Measurements from ENCODE around the gene FAM117B.
"Not testable (repeated sequence)": the region's sequence is repeated elsewhere in the genome, so short reads cannot be mapped to it uniquely, and the experiment has no call there.

The FAM117B gene

GRCh38 chr2:202638721-202639120 lies 4.0 kb downstream of the FAM117B start:
- DNase-seq (ENCODE audit: low spot score) = no peak

DNA sequence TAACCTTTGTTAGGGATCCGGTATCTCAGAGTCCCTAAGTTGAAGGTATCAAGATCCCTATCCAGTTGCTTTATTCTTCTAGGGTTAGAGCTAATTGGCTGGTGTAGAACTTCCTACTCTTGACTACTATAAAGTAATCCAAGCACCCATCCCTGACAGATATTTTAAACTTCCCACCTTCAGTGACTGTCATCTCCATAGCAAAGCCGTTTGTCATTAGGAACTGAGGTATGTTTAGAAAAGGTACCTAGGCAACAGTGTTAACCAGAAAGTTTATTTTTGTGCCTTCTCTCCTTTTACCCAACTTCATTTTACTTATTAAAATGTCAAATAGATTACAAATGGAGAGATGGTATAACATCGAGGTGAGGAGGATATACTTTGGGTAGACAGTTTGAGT lies 4.5 kb downstream of the FAM117B start:
- no peak for DNase-seq (ENCODE audit: low spot score)

GRCh38 chr2:202642567-202642966 lies 7.8 kb downstream of the FAM117B start:
- no peak for DNase-seq (ENCODE audit: low spot score)

DNA sequence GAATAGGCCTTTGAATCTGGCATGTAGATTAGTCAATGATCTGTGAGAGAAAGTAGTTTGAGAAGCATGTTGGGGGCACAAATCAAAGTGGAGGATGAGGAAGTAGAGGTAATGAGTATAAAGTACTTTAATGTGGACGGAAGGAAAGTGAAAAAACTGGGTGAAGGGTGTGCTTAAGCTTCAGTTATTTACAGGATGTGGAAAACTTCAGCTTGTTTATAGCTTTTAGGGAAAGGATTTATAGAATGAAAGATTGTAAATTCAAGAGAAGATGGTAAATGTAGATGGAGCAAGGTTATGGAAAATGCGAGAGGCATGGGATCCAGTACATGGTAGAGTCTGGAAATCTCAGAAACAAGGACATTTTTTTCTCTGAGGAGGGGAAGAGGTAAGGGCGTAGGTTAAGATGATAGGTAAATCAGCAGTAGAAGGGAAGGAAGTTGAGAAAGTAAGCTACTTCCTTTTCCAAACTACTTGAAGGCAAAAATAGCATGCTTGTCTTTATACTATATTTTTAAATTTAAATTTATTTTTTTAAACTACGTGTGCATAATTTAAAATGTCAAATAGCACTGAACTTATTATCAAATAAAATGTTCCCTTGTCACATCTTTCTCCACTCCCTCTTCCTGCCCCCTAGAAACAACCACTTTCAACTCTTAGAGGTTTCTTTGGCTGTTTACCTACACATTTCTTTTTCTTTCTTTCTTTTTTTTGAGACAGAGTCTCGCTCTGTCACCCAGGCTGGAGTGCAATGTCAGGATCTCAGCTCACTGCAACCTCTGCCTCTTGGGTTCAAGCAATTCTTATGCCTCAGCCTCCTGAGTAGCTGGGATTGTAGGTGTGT lies 8.5 kb downstream of the FAM117B start:
- peak; percentile 58 for DNase-seq (ENCODE audit: low spot score)

GRCh38 chr2:202652119-202652518 lies 17.4 kb downstream of the FAM117B start:
- DNase-seq (ENCODE audit: low spot score) = no peak

DNA sequence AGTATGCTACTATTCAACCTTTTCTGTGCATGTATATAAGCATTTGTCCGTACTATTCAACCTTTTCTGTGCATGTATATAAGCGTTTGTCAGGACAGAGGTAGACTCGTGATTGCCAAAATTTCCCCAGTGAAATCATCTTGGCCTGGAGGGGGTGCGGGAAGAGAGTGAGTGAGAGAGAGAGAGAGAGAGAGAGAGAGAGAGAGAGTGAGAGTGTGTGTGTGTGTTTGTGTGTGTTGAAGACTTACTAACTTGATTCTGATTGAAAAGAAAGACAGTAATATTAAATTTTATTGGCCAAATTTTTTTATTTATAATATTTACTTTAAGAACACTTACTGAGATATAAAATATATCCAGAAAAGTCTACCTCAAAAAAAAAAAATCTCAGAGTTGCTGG lies 19.1 kb downstream of the FAM117B start:
- DNase-seq (ENCODE audit: low spot score) = no peak

GRCh38 chr2:202657876-202658275 lies 23.1 kb downstream of the FAM117B start:
- DNase-seq (ENCODE audit: low spot score) = no peak

DNA sequence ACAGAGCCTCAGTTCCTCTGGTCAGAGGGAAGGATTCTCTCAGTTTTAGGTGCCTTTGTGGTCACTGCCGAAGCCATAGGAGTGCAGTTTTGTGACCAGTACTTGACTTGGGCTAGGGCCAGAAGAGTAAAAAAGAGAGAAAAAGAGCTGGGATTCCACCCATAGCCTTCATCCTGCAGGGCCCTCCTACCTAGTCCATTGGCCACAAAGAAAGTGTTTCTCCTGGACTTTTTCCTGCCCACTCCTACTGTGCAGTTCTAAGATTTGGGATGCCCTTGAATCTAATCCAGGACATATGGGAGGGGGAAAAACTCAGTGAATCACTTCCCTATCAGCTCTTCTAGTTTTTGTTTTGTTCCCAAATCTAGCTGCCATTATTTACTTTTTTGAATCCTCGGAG lies 26.0 kb downstream of the FAM117B start:
- DNase-seq (ENCODE audit: low spot score) = no peak

GRCh38 chr2:202669841-202670240 lies 35.1 kb downstream of the FAM117B start:
- no peak for DNase-seq (ENCODE audit: low spot score)

DNA sequence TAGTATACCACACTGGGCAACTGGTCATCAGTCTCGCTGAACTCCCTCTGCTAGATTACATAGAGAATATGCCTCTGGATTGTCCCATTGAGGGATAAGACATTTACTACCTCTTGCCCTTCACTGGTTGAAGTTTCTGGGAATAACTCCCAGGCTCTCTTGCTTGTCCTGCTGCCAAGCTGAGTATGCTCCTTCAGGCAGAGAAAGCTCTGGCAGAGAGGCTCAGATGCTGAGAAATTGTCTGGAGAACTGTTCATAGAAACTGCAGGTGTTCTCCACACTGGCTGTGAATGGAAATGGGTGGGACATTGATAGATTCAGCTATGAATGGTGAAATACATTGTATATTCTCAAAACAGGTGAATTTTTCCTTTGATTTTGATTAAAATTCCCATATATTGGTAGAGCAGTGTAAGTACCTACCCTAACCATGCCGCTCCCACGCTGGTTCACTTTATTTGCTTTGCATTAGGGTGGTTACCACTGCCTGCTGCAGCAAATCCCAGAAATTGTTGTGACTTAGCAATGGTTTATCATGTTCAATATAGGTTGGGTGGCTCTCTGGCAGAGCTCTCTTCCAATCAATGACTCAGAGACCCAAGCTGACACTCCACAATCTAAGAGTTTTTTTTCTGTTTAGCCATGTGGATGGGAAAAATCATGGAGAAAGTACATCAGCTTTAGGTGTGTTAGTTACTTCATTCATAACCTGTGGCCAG lies 36.7 kb downstream of the FAM117B start:
- DNase-seq (ENCODE audit: low spot score) = no peak

GRCh38 chr2:202675097-202675496 lies 40.3 kb downstream of the FAM117B start:
- DNase-seq (ENCODE audit: low spot score) = not testable (repeated sequence)

DNA sequence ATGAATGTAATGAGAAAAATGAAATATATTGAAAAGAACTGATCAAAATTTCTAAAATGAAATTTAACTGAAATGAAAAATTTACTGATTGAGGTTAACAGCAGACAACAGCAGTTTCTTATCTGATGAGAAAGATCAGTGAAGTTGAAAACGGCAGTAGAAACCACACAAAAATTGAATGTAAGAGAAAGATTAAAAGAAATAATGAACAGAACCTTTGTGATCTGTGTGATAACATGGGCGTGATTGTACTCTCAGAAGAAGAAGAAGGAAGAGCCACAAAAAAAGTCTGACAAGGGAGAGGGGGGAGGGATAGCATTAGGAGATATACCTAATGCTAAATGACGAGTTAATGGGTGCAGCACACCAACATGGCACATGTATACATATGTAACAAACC lies 45.2 kb downstream of the FAM117B start:
- DNase-seq (ENCODE audit: low spot score) = peak; percentile 12

DNA sequence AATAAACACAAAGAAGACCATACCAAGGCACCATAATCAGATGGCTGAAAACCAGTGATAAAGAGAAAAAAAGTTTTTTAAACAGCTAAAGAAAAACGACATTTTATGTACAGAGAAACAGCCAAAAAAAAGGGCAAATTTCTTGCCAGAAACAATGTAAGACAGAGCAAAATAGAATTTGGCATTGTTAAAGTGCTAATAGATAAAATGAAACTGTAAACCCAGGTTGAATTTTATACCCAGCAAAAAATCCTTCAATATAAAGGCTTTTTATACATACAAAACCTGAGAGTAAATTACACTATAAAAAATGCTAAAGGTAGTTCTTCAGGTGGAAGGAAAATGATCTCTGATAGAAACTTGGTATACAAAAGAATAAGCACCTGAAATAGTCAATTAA lies 45.7 kb downstream of the FAM117B start:
- no peak for DNase-seq (ENCODE audit: low spot score)

DNA sequence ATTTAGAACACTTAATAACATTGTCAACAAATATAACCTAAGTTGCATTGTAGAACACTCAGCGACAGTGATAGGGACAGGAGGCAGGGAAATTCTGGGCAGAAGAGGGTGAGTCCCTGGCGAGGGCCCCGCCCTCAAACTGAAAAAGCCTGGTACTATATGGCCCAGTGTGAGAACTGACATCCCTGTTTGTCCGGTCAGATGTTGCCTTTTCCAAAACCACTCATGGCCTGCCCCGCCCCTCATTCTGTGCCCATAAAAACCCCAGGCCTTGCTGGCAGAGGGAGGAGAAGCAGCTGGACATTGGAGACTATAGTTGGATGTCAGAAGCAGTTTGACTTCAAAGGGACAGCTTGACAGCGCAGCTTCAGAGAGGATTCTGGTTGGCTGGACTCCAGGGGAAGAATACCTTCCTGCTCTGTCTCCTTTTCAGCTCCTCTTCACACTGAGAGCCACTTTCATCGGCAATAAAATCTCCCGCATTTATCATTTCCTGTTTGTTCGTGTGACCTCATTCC lies 47.0 kb downstream of the FAM117B start:
- no peak for DNase-seq (ENCODE audit: low spot score)

DNA sequence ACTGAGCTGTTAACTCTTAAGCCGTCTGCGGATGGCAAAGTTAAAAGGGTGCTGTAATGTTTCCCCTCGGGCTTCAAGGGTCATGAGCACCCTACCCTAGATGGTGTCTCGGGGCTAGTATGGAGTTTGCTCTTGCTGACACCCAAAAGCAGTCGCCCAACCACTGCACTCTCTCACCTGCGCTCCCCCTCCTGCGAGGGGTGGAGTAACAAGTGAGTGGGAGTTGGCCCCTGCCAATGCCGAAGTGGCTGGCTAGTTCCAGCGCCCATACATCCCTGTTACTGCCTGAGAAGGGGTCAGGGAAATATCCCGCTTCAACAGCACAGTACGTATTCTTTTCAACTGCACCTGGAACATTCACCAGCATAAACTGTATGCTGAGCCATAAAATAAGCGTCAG lies 47.5 kb downstream of the FAM117B start:
- no peak for DNase-seq (ENCODE audit: low spot score)

GRCh38 chr2:202687276-202687675 lies 52.5 kb downstream of the FAM117B start:
- no peak for DNase-seq (ENCODE audit: low spot score)

- no peak for DNase-seq (ENCODE audit: low spot score)
Measured at GRCh38 chr2:202689459-202689858, 54.7 kb downstream of the FAM117B start.

DNA sequence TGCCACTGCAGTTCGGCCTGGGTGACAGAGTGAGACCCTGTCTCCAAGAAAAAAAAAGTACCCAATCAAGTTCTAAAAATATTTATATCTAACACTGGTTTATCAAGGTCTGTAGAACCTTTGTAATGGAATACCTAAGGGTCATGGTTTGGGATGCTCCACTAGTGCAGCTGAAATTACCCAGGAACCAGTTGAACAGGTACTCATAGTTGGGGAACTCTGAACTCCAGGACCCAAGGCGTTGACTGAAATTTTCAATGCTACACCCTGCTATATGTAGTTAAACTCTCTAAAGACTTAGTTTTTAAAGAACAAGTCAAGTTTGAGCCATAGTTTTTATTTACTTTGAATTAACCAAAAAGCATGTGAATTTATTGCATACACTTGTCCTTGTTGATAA lies 55.1 kb downstream of the FAM117B start:
- DNase-seq (ENCODE audit: low spot score) = no peak

DNA sequence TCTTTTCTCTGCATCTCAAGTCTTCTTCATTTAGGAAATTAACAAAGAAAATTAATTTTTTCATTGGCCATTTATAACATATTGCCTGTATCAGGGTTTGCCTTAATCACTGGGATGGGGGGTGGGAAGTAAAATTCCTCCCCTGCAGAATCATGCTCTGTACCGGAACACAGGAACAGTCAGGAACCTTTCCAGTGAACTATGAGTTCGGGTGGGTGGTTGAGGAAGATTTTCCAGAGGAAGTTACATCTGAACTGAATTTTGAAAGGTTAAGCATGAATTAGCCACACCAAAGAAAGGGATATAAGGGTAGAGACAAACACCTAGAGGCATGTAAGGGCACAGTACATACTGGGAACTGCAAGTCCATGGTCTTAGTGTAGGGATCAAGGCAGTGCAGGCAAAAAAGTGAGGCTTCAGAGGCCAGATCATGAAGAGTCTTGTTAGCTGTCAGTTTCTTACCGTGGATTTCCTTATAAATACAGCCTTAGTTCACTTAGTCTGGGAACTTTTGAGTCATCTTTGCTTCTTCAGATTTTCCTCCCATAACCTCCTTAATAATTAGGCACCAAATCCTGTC lies 55.6 kb downstream of the FAM117B start:
- no peak for DNase-seq (ENCODE audit: low spot score)

GRCh38 chr2:202693503-202693902 lies 58.7 kb downstream of the FAM117B start:
- DNase-seq (ENCODE audit: low spot score) = no peak

GRCh38 chr2:202695166-202695565 lies 60.4 kb downstream of the FAM117B start:
- DNase-seq (ENCODE audit: low spot score) = no peak

DNA sequence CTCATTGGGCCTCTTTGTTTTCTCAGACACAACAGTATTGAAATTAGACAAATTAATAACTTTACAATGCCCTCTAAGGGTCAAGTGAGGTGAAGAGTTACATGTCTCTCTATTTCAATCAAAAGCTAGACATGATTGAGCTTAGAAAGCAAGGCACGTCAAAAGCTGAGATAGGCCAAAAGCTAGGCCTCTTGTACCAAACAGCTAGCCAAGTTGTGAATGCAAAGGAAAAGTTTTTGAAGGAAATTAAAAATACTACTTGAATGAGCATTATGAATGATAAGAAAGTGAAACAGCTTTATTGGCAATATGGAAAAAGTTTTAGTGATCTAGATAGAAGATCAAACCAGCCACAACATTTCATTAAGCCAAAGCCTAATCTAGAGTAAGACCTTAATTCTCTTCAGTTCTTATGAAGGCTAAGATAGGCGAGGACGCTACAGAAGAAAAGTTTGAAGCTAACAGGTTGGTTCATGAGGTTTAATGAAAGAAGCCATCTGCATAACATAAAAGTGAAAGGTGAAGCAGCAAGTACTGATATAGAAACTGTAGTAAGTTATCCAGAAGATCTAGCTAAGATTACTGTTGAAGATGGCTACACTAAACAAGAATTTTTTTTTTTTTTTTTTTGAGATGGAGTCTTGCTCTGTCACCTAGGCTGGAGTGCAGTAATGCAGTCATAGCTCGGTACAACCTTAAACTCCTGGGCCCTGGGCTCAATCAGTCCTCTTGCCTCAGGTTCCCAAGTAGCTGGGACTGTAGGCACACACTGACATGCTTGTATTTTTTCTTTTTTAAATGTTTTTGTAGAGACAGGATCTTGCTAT lies 65.5 kb downstream of the FAM117B start:
- DNase-seq (ENCODE audit: low spot score) = no peak
